Common myeloid progenitor, CD34-positive (primary cell): Measurements from ENCODE around the gene CD79B. TPM values are rescaled to one million over a fixed set of nuclear protein-coding genes. Genes with fewer than 3 reads are reported as not detected.

Experiments used
- CTCF ChIA-PET: fragments of 350-600 bp; sonication (Branson Sonifier 250); formaldehyde crosslinking; loops from one replicate; lab custom pipeline; 2021; ENCODE audit warnings: antibody characterized with exemption; lab: Charles Lee
- POLR2A ChIA-PET: fragments of 350-600 bp; sonication (Branson Sonifier 250); formaldehyde crosslinking; loops from one replicate; lab custom pipeline; 2021; ENCODE audit warnings: antibody characterized with exemption; lab: Charles Lee
- DNase-seq, 3 donors: peaks; one replicate each; pipeline versions ENCODE4 v3.0.0 to v3.0.0-alpha.2; 2013
- H3K27ac ChIP-seq, 2 experiments: 1 replicate in 1 of 2; 2 replicates in 1 of 2; pipeline ENCODE4 v1.7.0; 2013; ENCODE audit warnings: inconsistent platforms in 2 of 2, low read length in 2 of 2, mild to moderate bottlenecking in 2 of 2, low read depth in 1 of 2, moderate library complexity in 1 of 2; ENCODE audit not compliant: severe bottlenecking in 2 of 2, insufficient read depth in 1 of 2, poor library complexity in 1 of 2
- H3K27me3 ChIP-seq, 5 experiments: replicated peaks in 2 of 5; 1 replicate in 3 of 5; 2 replicates in 2 of 5; pipeline versions ENCODE4 v1.6.1 to v1.7.0; 2013; ENCODE audit warnings: low read length in 4 of 5, mild to moderate bottlenecking in 2 of 5, moderate library complexity in 2 of 5, inconsistent platforms in 1 of 5; ENCODE audit not compliant: insufficient read depth in 5 of 5, control insufficient read depth in 4 of 5
- H3K36me3 ChIP-seq, 4 experiments: 1 replicate in 2 of 4; 2 replicates in 2 of 4; pipeline versions ENCODE4 v1.6.1 to v1.7.0; 2013; ENCODE audit warnings: low read length in 3 of 4, control low read depth in 1 of 4, mild to moderate bottlenecking in 1 of 4; ENCODE audit not compliant: control insufficient read depth in 4 of 4, insufficient read depth in 4 of 4
- H3K4me1 ChIP-seq, 4 experiments: 1 replicate in 3 of 4; 2 replicates in 1 of 4; pipeline versions ENCODE4 v1.6.1 to v1.7.1; 2013; ENCODE audit warnings: low read length in 3 of 4, mild to moderate bottlenecking in 3 of 4, control low read depth in 1 of 4, inconsistent platforms in 1 of 4, moderate library complexity in 1 of 4; ENCODE audit not compliant: control insufficient read depth in 4 of 4, insufficient read depth in 4 of 4; ENCODE audit errors: control extremely low read depth in 1 of 4
- H3K4me3 ChIP-seq, 7 experiments: 1 replicate in 4 of 7; 2 replicates in 3 of 7; pipeline versions ENCODE4 v1.5.1 to v1.7.0; 2013; ENCODE audit warnings: mild to moderate bottlenecking in 7 of 7, low read length in 6 of 7, moderate library complexity in 6 of 7, inconsistent platforms in 2 of 7, low read depth in 2 of 7, control low read depth in 1 of 7; ENCODE audit not compliant: insufficient read depth in 4 of 7, control insufficient read depth in 1 of 7; ENCODE audit errors: extremely low read depth in 1 of 7
- H3K9me3 ChIP-seq, 5 experiments: 1 replicate in 4 of 5; 2 replicates in 1 of 5; pipeline versions ENCODE4 v1.6.1 to v1.7.1; 2013; ENCODE audit warnings: low read length in 4 of 5, mild to moderate bottlenecking in 2 of 5, inconsistent platforms in 1 of 5, low read depth in 1 of 5, moderate library complexity in 1 of 5; ENCODE audit not compliant: control insufficient read depth in 4 of 5, insufficient read depth in 2 of 5; ENCODE audit errors: control extremely low read depth in 1 of 5
- WGBS: methylation state at CpG from one replicate; pipeline ENCODE4 v1.1.5; 2013; ENCODE audit not compliant: insufficient coverage; 5-methylcytosine and 5-hydroxymethylcytosine counted together
- polyA plus RNA-seq: library from polyadenylated mRNA; unstranded; fragments of 120-200 nt; gene quantifications from one replicate; pipeline ENCODE4 v1.2.1, GENCODE V29; 2013

Gene CD79B
- polyA plus RNA-seq = 44.3 TPM

GRCh38 chr17:63931981-63932561, at the start of gene CD79B:
Gene CD79B (minus strand): TSS chr17:63932331. CDS start chr17:63932261, 70 bp downstream.
- WGBS = under 1% methylated on average over 16 of the region's 19 CpGs
- Histone ChIP-seq H3K27ac (peak within 1 kb of the TSS in 1 of 2 experiments; percentile 34), H3K4me1 (peaks cover 0 to 29% (median 27%) of the 10 kb centered on the region in 4 experiments), H3K9me3 (no peaks in the 10 kb centered on the region), H3K27me3 (no peaks in the 10 kb centered on the region), H3K36me3 (peaks cover 2 to 28% (median 13%) of the 10 kb centered on the region in 4 experiments), H3K4me3 (peak within 1 kb of the TSS in 6 of 7 experiments; percentile 52 to 85 (median 68))
- peak in 2 of 3 donors; percentile 44 to 48 for DNase-seq
- ChIA-PET POLR2A (interaction anchor here (0.6 kb wide), 2 partner anchors 12 to 125 kb away, joined by 3 to 7 read pairs; no protein-coding TSS in a partner anchor), CTCF (interaction anchor here (0.8 to 7.3 kb wide), 14 partner anchors 10 to 110 kb away, joined by 3 to 63 read pairs (median 5); partner anchors contain the start of gene GH1)

- no peak for DNase-seq
- 94% methylated on average over 12 of the region's 13 CpGs for WGBS
- ChIA-PET POLR2A (no interaction called here), CTCF (interaction anchor here (1.1 to 3.7 kb wide), 9 partner anchors 9 to 60 kb away, joined by 3 to 16 read pairs (median 4); partner anchors contain the start of gene GH1)
- H3K27me3 ChIP-seq = no peaks in the 10 kb centered on the region
- no peak overlapping the region for H3K4me3 ChIP-seq
- H3K27ac ChIP-seq = no peak overlapping the region
- H3K9me3 ChIP-seq = peaks cover 0 to 6% (median 0%) of the 10 kb centered on the region in 5 experiments
- no peaks in the 10 kb centered on the region for H3K36me3 ChIP-seq
- peaks cover 3 to 55% (median 31%) of the 10 kb centered on the region in 4 experiments for H3K4me1 ChIP-seq
These were observed 46.4 kb upstream of the CD79B start for GRCh38 chr17:63978272-63979200.

GRCh38 chr17:63976702-63977101, 44.6 kb upstream of the CD79B start:
- CTCF ChIA-PET = interaction anchor here (1.0 to 3.2 kb wide), 5 partner anchors 8 to 60 kb away, joined by 4 to 15 read pairs (median 6); partner anchors contain the start of gene GH1
- peak in 2 of 3 donors; percentile 81 to 86 for DNase-seq
- no peaks in the 10 kb centered on the region for H3K27me3 ChIP-seq

GRCh38 chr17:63975541-63976092, 43.5 kb upstream of the CD79B start:
- peaks cover 0 to 36% (median 21%) of the 10 kb centered on the region in 4 experiments for H3K4me1 ChIP-seq
- H3K9me3 ChIP-seq = no peaks in the 10 kb centered on the region
- H3K27ac ChIP-seq = no peak overlapping the region
- no peak for DNase-seq
- H3K4me3 ChIP-seq = no peak overlapping the region
- POLR2A ChIA-PET = interaction anchor here (0.5 to 1.1 kb wide), 2 partner anchors 30 to 39 kb away, joined by 3 to 4 read pairs; no protein-coding TSS in a partner anchor
- no peaks in the 10 kb centered on the region for H3K36me3 ChIP-seq
- CTCF ChIA-PET = interaction anchor here (0.7 to 3.2 kb wide), 9 partner anchors 9 to 219 kb away, joined by 3 to 15 read pairs (median 10); partner anchors contain the start of genes CD79B and GH1
- WGBS = 75% methylated on average over 2 of the region's 2 CpGs
- H3K27me3 ChIP-seq = no peaks in the 10 kb centered on the region

More at GRCh38 chr17:63976702-63977101, 44.6 kb upstream of the CD79B start:
- WGBS = 12% methylated on average over 3 of the region's 3 CpGs
- Histone ChIP-seq H3K36me3 (no peaks in the 10 kb centered on the region), H3K4me3 (no peak overlapping the region), H3K4me1 (peaks cover 0 to 37% (median 23%) of the 10 kb centered on the region in 4 experiments), H3K27ac (no peak overlapping the region), H3K9me3 (peaks cover 0 to 1% (median 0%) of the 10 kb centered on the region in 5 experiments)
- POLR2A ChIA-PET = interaction anchor here (0.7 to 1.1 kb wide), 3 partner anchors 22 to 43 kb away, joined by 3 to 6 read pairs (median 3); partner anchors contain the start of gene ICAM2

GRCh38 chr17:63974594-63975192, 42.6 kb upstream of the CD79B start:
- Histone ChIP-seq H3K27me3 (no peaks in the 10 kb centered on the region), H3K9me3 (no peaks in the 10 kb centered on the region), H3K4me3 (no peak overlapping the region), H3K27ac (no peak overlapping the region), H3K4me1 (peaks cover 0 to 36% (median 21%) of the 10 kb centered on the region in 4 experiments), H3K36me3 (no peaks in the 10 kb centered on the region)
- peak in 1 of 3 donors; percentile 7 for DNase-seq
- ChIA-PET CTCF (interaction anchor here (0.8 to 3.2 kb wide), 10 partner anchors 11 to 159 kb away, joined by 3 to 15 read pairs (median 8); partner anchors contain the start of genes CD79B and GH1), POLR2A (interaction anchor here (0.7 to 1.1 kb wide), 2 partner anchors 8 to 11 kb away, joined by 3 read pairs; no protein-coding TSS in a partner anchor)
- WGBS = 97% methylated on average over 8 of the region's 10 CpGs
